ENCODE results near the gene ZNF865. TPM values are rescaled to one million over a fixed set of nuclear protein-coding genes. Genes with fewer than 3 reads are reported as not detected.
A peak's percentile ranks its signal among the peaks of the same experiment; 100 is the strongest.

ZNF865 gene
- total and polyA plus RNA-seq, 7 experiments from 2014 or later = 0.06 to 22.7 (median 15.2) TPM

DNA sequence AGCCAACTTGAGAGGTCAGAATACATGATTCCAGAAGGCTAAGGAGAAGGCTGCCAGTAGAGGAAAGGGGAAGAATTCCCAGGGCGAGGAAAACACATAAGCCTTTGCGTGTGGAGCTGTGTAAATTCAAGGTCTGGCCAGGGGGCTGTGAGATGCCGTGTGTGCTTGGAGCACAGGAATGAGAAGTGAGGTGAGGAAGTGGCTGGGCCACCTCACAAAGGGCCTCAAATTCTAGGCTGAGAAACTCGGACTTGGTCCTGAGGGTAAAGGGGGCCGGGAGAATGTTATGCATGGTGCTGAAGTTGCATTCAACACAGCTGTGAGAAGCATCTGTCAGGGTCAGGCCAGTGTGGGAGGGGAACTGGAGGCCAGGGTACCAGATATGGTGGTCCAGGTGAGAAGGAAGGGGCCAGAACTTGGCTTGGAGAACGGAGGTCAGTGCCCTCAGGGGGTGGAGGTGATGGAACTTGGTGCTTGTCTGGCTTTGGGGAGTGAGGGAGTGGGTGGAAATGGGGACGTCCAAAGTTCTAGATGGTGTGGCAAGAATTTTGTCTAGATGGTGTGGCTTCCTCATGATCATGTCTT, 30.5 kb downstream of the ZNF865 start:
- Mint-ChIP-seq H3K9me3 (peaks cover 0 to 13% (median 2%) of the 10 kb centered on the region in 11 donors), H3K27ac (peak overlapping the region; percentile 100), H3K27me3 (no peaks in the 10 kb centered on the region), H3K36me3 (peaks cover 5 to 26% (median 18%) of the 10 kb centered on the region in 5 donors), H3K4me1 (peaks cover 47 to 75% (median 69%) of the 10 kb centered on the region in 7 donors), H3K4me3 (peak overlapping the region; percentile 96 to 100 (median 98))
- Histone ChIP-seq H3K27ac (ENCODE audit: low read depth, low read length) (peak overlapping the region; percentile 99), H3K4me1 (ENCODE audit: control insufficient read depth in 2 of 2, insufficient read depth in 2 of 2, low read length in 2 of 2) (peaks cover 33 to 45% of the 10 kb centered on the region in 2 donors), H3K4me3 (ENCODE audit: low read length) (peak overlapping the region; percentile 80), H3K27me3 (ENCODE audit: control insufficient read depth in 2 of 2, insufficient read depth in 2 of 2, low read length in 2 of 2) (no peaks in the 10 kb centered on the region), H3K36me3 (ENCODE audit: control insufficient read depth in 2 of 3, insufficient read depth in 3 of 3, low read length in 3 of 3) (peaks cover 0 to 6% (median 0%) of the 10 kb centered on the region in 3 experiments), H3K9me3 (ENCODE audit: control insufficient read depth in 2 of 3, low read length in 3 of 3) (no peaks in the 10 kb centered on the region)
- ChIA-PET CTCF (interaction anchor here (1.2 to 1.6 kb wide), 4 partner anchors 11 to 18 kb away, joined by 4 to 9 read pairs (median 6); no protein-coding TSS in a partner anchor), POLR2A (interaction anchor here (0.5 to 9.5 kb wide), 10 partner anchors 10 to 1761 kb away, joined by 3 to 154 read pairs (median 9); partner anchors contain the start of genes CCDC106, FIZ1, U2AF2 and ZNF579)
- intact Hi-C loops (cut with micrococcal nuclease) = loop anchor here (1.0 to 10.0 kb wide), 7 partner anchors 7 to 299 kb away; partner anchors contain the start of genes ZNF579 (in 2 of the 2), ZNF581 (in 2 of the 2), FIZ1 (in 1 of the 2) and KMT5C (in 1 of the 2)
- no peak for DNase-seq
- no peak for ATAC-seq

DNA sequence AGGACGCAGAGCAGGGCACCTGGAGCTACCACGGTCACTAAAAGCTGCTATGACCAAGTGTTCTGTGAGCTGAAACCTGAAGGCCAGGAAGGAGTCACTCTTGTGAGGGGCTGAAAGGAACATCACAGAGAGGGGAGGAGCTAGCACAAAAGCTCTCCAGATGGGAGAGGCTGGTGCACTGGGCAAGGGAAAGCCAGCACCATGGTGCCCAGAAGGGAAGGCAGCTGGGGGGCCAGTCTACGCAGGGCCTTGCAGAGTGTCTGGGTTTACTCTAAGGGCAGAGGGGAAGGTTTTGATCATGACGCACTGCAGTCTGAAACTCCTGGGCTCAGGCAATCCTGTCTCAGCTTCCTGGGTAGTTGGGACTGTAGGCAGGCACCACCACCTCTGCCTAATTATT, 31.3 kb downstream of the ZNF865 start:
- Mint-ChIP-seq H3K4me3 (peak overlapping the region; percentile 96 to 100 (median 98)), H3K36me3 (peaks cover 5 to 27% (median 18%) of the 10 kb centered on the region in 5 donors), H3K9me3 (peaks cover 0 to 13% (median 2%) of the 10 kb centered on the region in 11 donors), H3K4me1 (peaks cover 47 to 75% (median 65%) of the 10 kb centered on the region in 7 donors), H3K27ac (peak overlapping the region; percentile 100), H3K27me3 (no peaks in the 10 kb centered on the region)
- intact Hi-C loops (cut with micrococcal nuclease) = loop anchor here in 1 of 2 donors (5.0 to 10.0 kb wide), 2 partner anchors 252 to 299 kb away; partner anchors contain the start of genes KMT5C, RPL28 and TMEM238
- DNase-seq (no peak), ATAC-seq (no peak)
- Histone ChIP-seq H3K36me3 (ENCODE audit: control insufficient read depth in 2 of 3, insufficient read depth in 3 of 3, low read length in 3 of 3) (peaks cover 0 to 6% (median 0%) of the 10 kb centered on the region in 3 experiments), H3K4me3 (ENCODE audit: low read length) (peak overlapping the region; percentile 80), H3K27me3 (ENCODE audit: control insufficient read depth in 2 of 2, insufficient read depth in 2 of 2, low read length in 2 of 2) (no peaks in the 10 kb centered on the region), H3K9me3 (ENCODE audit: control insufficient read depth in 2 of 3, low read length in 3 of 3) (no peaks in the 10 kb centered on the region), H3K27ac (ENCODE audit: low read depth, low read length) (peak overlapping the region; percentile 99), H3K4me1 (ENCODE audit: control insufficient read depth in 2 of 2, insufficient read depth in 2 of 2, low read length in 2 of 2) (peaks cover 29 to 41% of the 10 kb centered on the region in 2 donors)
- POLR2A ChIA-PET = interaction anchor here (0.6 to 9.5 kb wide), 8 partner anchors 9 to 1166 kb away, joined by 3 to 154 read pairs (median 11); partner anchors contain the start of genes CCDC106, FIZ1, U2AF2 and ZNF579
- CTCF ChIA-PET = interaction anchor here (1.2 to 1.6 kb wide), 4 partner anchors 10 to 18 kb away, joined by 4 to 9 read pairs (median 6); no protein-coding TSS in a partner anchor

DNA sequence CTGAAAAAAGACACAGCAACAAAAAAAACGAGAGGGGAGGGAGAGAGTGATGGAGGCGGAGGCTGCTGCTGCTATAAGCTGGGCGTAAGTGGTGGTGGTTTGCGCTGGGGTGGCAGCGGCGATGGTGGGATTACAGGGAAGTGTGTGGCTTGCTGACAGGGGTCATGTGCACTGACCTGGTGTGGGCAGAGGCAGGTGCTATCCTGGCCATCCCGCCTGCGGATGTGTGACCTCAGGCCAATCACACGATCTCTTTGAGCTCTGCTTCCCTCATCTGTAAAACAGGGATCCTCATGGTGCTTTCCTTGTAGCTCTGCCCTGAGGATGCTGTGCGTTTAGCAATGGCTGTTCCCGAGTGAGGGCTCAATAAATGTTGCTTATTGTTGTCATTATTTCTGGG, 32.1 kb downstream of the ZNF865 start:
- Histone ChIP-seq H3K9me3 (ENCODE audit: control insufficient read depth in 2 of 3, low read length in 3 of 3) (no peaks in the 10 kb centered on the region), H3K27me3 (ENCODE audit: control insufficient read depth in 2 of 2, insufficient read depth in 2 of 2, low read length in 2 of 2) (no peaks in the 10 kb centered on the region), H3K4me3 (ENCODE audit: low read length) (no peak overlapping the region), H3K27ac (ENCODE audit: low read depth, low read length) (no peak overlapping the region), H3K4me1 (ENCODE audit: control insufficient read depth in 2 of 2, insufficient read depth in 2 of 2, low read length in 2 of 2) (peaks cover 27 to 36% of the 10 kb centered on the region in 2 donors), H3K36me3 (ENCODE audit: control insufficient read depth in 2 of 3, insufficient read depth in 3 of 3, low read length in 3 of 3) (peaks cover 0 to 6% (median 0%) of the 10 kb centered on the region in 3 experiments)
- ChIA-PET CTCF (interaction anchor here (0.6 to 1.2 kb wide), 3 partner anchors 11 to 136 kb away, joined by 3 to 6 read pairs (median 5); no protein-coding TSS in a partner anchor), POLR2A (interaction anchor here (1.1 to 9.5 kb wide), 4 partner anchors 9 to 32 kb away, joined by 3 to 154 read pairs (median 54); partner anchors contain the start of genes CCDC106, U2AF2, ZNF581 and ZNF784)
- H3K4me1 Mint-ChIP-seq = peaks cover 44 to 74% (median 64%) of the 10 kb centered on the region in 7 donors
- no peak for DNase-seq
- ATAC-seq = no peak
- H3K4me3 Mint-ChIP-seq = peak overlapping the region; percentile 2 to 100 (median 98)
- H3K27me3 Mint-ChIP-seq = no peaks in the 10 kb centered on the region
- H3K36me3 Mint-ChIP-seq = peaks cover 5 to 27% (median 18%) of the 10 kb centered on the region in 5 donors
- peak overlapping the region; percentile 69 to 100 (median 100) for H3K27ac Mint-ChIP-seq
- intact Hi-C loops (cut with micrococcal nuclease) = loop anchor here in 1 of 2 donors (5.0 to 10.0 kb wide), 2 partner anchors 253 to 300 kb away; partner anchors contain the start of genes KMT5C, RPL28 and TMEM238
- peaks cover 0 to 10% (median 2%) of the 10 kb centered on the region in 11 donors for H3K9me3 Mint-ChIP-seq

DNA sequence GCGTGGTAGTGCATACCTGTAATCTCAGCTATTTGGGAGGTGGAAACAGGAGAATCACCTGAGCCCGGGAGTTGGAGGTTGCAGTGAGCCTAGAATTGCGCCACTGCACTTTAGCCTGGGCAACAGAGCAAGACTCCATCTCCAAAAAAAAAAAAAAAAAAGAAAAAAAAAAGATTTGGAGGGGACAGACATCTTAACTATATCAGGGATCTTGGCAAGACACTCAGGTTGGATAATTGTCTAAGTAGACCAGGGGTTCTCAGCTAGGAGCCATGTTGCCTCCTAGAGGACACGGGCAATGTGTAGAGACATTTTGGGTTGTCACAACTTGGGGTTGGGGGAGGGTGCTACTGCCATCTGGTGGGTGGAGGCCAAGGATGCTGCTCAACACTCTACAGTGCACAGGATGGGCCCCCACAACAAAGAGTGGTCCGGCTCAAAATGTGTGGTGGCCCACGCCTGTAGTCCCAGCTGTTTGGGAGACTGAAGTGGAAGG, 33.5 kb downstream of the ZNF865 start:
- Histone ChIP-seq H3K4me1 (ENCODE audit: control insufficient read depth in 2 of 2, insufficient read depth in 2 of 2, low read length in 2 of 2) (peaks cover 33 to 36% of the 10 kb centered on the region in 2 donors), H3K27me3 (ENCODE audit: control insufficient read depth in 2 of 2, insufficient read depth in 2 of 2, low read length in 2 of 2) (no peaks in the 10 kb centered on the region), H3K27ac (ENCODE audit: low read depth, low read length) (peak overlapping the region; percentile 4), H3K36me3 (ENCODE audit: control insufficient read depth in 2 of 3, insufficient read depth in 3 of 3, low read length in 3 of 3) (peaks cover 0 to 6% (median 0%) of the 10 kb centered on the region in 3 experiments), H3K4me3 (ENCODE audit: low read length) (no peak overlapping the region), H3K9me3 (ENCODE audit: control insufficient read depth in 2 of 3, low read length in 3 of 3) (no peaks in the 10 kb centered on the region)
- intact Hi-C loops (cut with micrococcal nuclease) = loop anchor here in 1 of 2 donors (5.0 to 10.0 kb wide), 2 partner anchors 254 to 302 kb away; partner anchors contain the start of genes KMT5C, RPL28 and TMEM238
- ATAC-seq (peak; percentile 32), DNase-seq (peak in 7 of 9 donors; percentile 36 to 66 (median 54))
- Mint-ChIP-seq H3K9me3 (peaks cover 0 to 8% (median 2%) of the 10 kb centered on the region in 11 donors), H3K27ac (peak overlapping the region; percentile 25 to 100 (median 86)), H3K4me1 (peaks cover 49 to 81% (median 67%) of the 10 kb centered on the region in 7 donors), H3K4me3 (peak overlapping the region; percentile 44 to 80 (median 60)), H3K36me3 (peaks cover 5 to 33% (median 18%) of the 10 kb centered on the region in 5 donors), H3K27me3 (no peaks in the 10 kb centered on the region)
- POLR2A ChIA-PET = interaction anchor here (1.0 to 9.5 kb wide), 9 partner anchors 7 to 1502 kb away, joined by 3 to 154 read pairs (median 4); partner anchors contain the start of genes CCDC106, FIZ1, U2AF2 and ZNF524
- CTCF ChIA-PET = interaction anchor here (0.6 to 1.4 kb wide), 5 partner anchors 10 to 487 kb away, joined by 3 to 4 read pairs (median 3); no protein-coding TSS in a partner anchor

DNA sequence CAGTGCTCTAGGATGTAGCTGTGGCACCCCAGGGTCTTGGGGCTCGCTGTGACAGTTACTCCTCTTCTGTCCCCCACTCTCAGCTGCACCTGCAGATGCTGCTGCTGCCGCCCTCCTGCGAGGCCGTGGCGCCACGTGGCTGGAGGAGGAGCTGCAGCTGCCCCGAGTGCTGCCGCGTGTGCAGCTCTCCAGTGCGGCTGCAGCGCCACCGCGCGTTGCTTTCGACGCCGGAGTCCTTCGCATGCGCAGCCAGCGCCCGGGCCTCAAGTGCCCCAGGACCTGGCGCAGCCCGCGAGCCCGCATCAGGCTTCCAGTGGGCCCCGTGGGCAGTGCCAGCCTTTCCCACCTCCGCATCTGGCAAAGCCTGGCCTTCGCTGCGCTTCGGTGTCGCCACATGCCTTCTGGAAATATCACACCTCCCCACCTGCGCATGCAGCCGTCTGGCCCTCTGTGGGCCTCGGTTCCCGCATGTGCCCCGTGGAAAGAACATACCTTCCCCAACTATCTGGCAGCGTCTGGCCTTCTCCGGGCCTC, 34.7 kb downstream of the ZNF865 start:
- H3K9me3 ChIP-seq (ENCODE audit: control insufficient read depth in 2 of 3, low read length in 3 of 3) = no peaks in the 10 kb centered on the region
- H3K4me3 ChIP-seq (ENCODE audit: low read length) = peak overlapping the region; percentile 57
- no peaks in the 10 kb centered on the region for H3K27me3 ChIP-seq (ENCODE audit: control insufficient read depth in 2 of 2, insufficient read depth in 2 of 2, low read length in 2 of 2)
- peak overlapping the region; percentile 80 for H3K27ac ChIP-seq (ENCODE audit: low read depth, low read length)
- Mint-ChIP-seq H3K4me1 (peaks cover 44 to 82% (median 70%) of the 10 kb centered on the region in 7 donors), H3K27ac (peak overlapping the region; percentile 75 to 100 (median 86)), H3K4me3 (peak overlapping the region; percentile 64 to 97 (median 78)), H3K9me3 (peaks cover 0 to 8% (median 0%) of the 10 kb centered on the region in 11 donors), H3K27me3 (no peaks in the 10 kb centered on the region), H3K36me3 (peaks cover under 1 to 29% (median 14%) of the 10 kb centered on the region in 5 donors)
- DNase-seq (peak; percentile 62 to 82 (median 74)), ATAC-seq (peak; percentile 62)
- peaks cover 41 to 43% of the 10 kb centered on the region in 2 donors for H3K4me1 ChIP-seq (ENCODE audit: control insufficient read depth in 2 of 2, insufficient read depth in 2 of 2, low read length in 2 of 2)
- intact Hi-C loops (cut with micrococcal nuclease) = loop anchor here (1.0 to 2.0 kb wide), 2 partner anchors 8 to 381 kb away; partner anchors contain the start of gene PPP6R1 (in 1 of the 2)
- CTCF ChIA-PET = interaction anchor here (0.9 to 1.5 kb wide), 6 partner anchors 8 to 161 kb away, joined by 3 to 5 read pairs (median 4); partner anchors contain the start of genes U2AF2 and ZNF865
- H3K36me3 ChIP-seq (ENCODE audit: control insufficient read depth in 2 of 3, insufficient read depth in 3 of 3, low read length in 3 of 3) = peaks cover 0 to 11% (median 0%) of the 10 kb centered on the region in 3 experiments
- POLR2A ChIA-PET = interaction anchor here (0.7 to 9.5 kb wide), 10 partner anchors 6 to 1503 kb away, joined by 3 to 154 read pairs (median 5); partner anchors contain the start of genes CCDC106, FIZ1, U2AF2 and ZNF524

Data from naive thymus-derived CD4-positive, alpha-beta T cell (primary cell).